Measurements from ENCODE around the gene IQCE.
"Not testable (repeated sequence)": the region's sequence is repeated elsewhere in the genome, so short reads cannot be mapped to it uniquely, and the experiment has no call there.

The IQCE gene

GRCh38 chr7:2555121-2556052 is 3.4 kb upstream of the IQCE start, which contains the start of gene BRAT1:
Gene BRAT1, minus strand, starts transcription at chr7:2555524. Its CDS starts 1,093 bp downstream, at chr7:2554431.
- DNase-seq: peak; percentile 89

GRCh38 chr7:2559283-2559950 is 638 bp downstream of the IQCE start:
- no peak for DNase-seq

GRCh38 chr7:2563955-2564354 is 5.2 kb downstream of the IQCE start:
- DNase-seq: not testable (repeated sequence)

- no peak for DNase-seq
Measured at GRCh38 chr7:2564970-2565540, 6.3 kb downstream of the IQCE start.

- DNase-seq: no peak
Measured at GRCh38 chr7:2566348-2566889, 7.6 kb downstream of the IQCE start.

GRCh38 chr7:2566890-2567678 is 8.3 kb downstream of the IQCE start:
- DNase-seq: no peak

GRCh38 chr7:2567679-2568278 is 9.0 kb downstream of the IQCE start:
- no peak for DNase-seq

- DNase-seq: no peak
Measured at GRCh38 chr7:2568521-2569223, 9.9 kb downstream of the IQCE start.

GRCh38 chr7:2569421-2569820 is 10.6 kb downstream of the IQCE start:
- no peak for DNase-seq

- no peak for DNase-seq
Measured at GRCh38 chr7:2570021-2570420, 11.2 kb downstream of the IQCE start.

GRCh38 chr7:2571409-2571808 is 12.6 kb downstream of the IQCE start:
- no peak for DNase-seq

- peak; percentile 9 for DNase-seq
Measured at GRCh38 chr7:2572101-2572842, 13.5 kb downstream of the IQCE start.

GRCh38 chr7:2573761-2574160 is 15.0 kb downstream of the IQCE start:
- DNase-seq: no peak

GRCh38 chr7:2575046-2575732 is 16.4 kb downstream of the IQCE start:
- DNase-seq: no peak

- DNase-seq: no peak
Measured at GRCh38 chr7:2575733-2576340, 17.1 kb downstream of the IQCE start.

GRCh38 chr7:2576742-2577491 is 18.1 kb downstream of the IQCE start:
- DNase-seq: no peak

GRCh38 chr7:2577914-2578680 is 19.3 kb downstream of the IQCE start:
- DNase-seq: no peak

- no peak for DNase-seq
Measured at GRCh38 chr7:2580636-2581035, 21.9 kb downstream of the IQCE start.

Data from NCI-H526 treated with DMSO at 0.1 percent for 48 hours (cell line).